Sigmoid colon (tissue), 7 donors: ENCODE measurements around the gene ALDH3A2. TPM values are rescaled to one million over a fixed set of nuclear protein-coding genes. Genes with fewer than 3 reads are reported as not detected.
"Not testable (repeated sequence)": the region's sequence is repeated elsewhere in the genome, so short reads cannot be mapped to it uniquely, and the experiment has no call there.

ENCODE experiments used
- DNase-seq: peaks from one replicate; pipeline ENCODE4 v3.0.0-alpha.2; 2019
- H3K27ac ChIP-seq, 4 donors: fragments of 200-600 bp; sonication (generic); one replicate each; pipeline ENCODE4 v1.5.1; 2016 to 2019; ENCODE audit warnings: mild to moderate bottlenecking in 1 of 4
- H3K27me3 ChIP-seq, 3 donors: fragments of 200-600 bp; sonication (generic); one replicate each; pipeline ENCODE4 v1.5.1; 2019; ENCODE audit warnings: mild to moderate bottlenecking in 1 of 3
- H3K36me3 ChIP-seq, 4 donors: fragments of 200-600 bp; sonication (generic); one replicate each; pipeline ENCODE4 v1.5.1; 2016 to 2019
- H3K4me1 ChIP-seq, 4 donors: fragments of 200-600 bp; sonication (generic); one replicate each; pipeline ENCODE4 v1.5.1; 2017 to 2019
- H3K4me3 ChIP-seq, 4 donors: fragments of 200-600 bp; sonication (generic); one replicate each; pipeline ENCODE4 v1.5.1; 2017 to 2019; ENCODE audit warnings: mild to moderate bottlenecking in 2 of 4, moderate library complexity in 1 of 4
- H3K9me3 ChIP-seq, 4 donors: fragments of 200-600 bp in 3 of 4; sonication (generic) in 3 of 4; one replicate each; pipeline versions ENCODE4 v1.5.1 to v1.6.1; 2013 to 2019
- CTCF ChIP-seq, 4 experiments: fragments of 450-650 bp in 3 of 4; fragments of 200-600 bp in 1 of 4; IDR thresholded peaks; one replicate each; pipeline ENCODE4 v1.5.1; 2016 to 2019; ENCODE audit warnings: antibody characterized with exemption in 4 of 4, mild to moderate bottlenecking in 3 of 4, moderate library complexity in 2 of 4
- EP300 ChIP-seq, 4 donors: sonication (generic); formaldehyde crosslinking; IDR thresholded peaks; one replicate each; pipeline ENCODE4 v1.6.1; 2017; ENCODE audit warnings: antibody characterized with exemption in 4 of 4
- POLR2A ChIP-seq, 2 donors: fragments of 450-650 bp; IDR thresholded peaks; one replicate each; pipeline ENCODE4 v1.6.1; 2016; ENCODE audit warnings: antibody characterized with exemption in 2 of 2, mild to moderate bottlenecking in 2 of 2, moderate library complexity in 2 of 2
- POLR2AphosphoS5 ChIP-seq, 4 donors: sonication (generic); formaldehyde crosslinking; IDR thresholded peaks; one replicate each; pipeline ENCODE4 v1.6.1; 2017; ENCODE audit warnings: antibody characterized with exemption in 4 of 4
- WGBS, 2 donors: extraction: QIAGEN DNeasy Blood & Tissue Kit; methylation state at CpG; one replicate each; pipeline ENCODE4 v1.1.7; 2013; 5-methylcytosine and 5-hydroxymethylcytosine counted together
- intact Hi-C: fragments of 100-400 bp; cut with DNase I; formaldehyde crosslinking; loops from one replicate; pipeline ENCODE4 v1.15.1; 2023
- polyA plus RNA-seq, 3 donors: library from polyadenylated mRNA; stranded (reverse); fragments of 200-250 nt; gene quantifications; one replicate each; pipeline ENCODE4 v1.2.3, GENCODE V29; 2013
- total RNA-seq, 4 donors: library from RNA; depleted of rRNA; stranded (reverse); fragments of >200 nt; gene quantifications; one replicate each; pipeline ENCODE4 v1.1.0, GENCODE V29; 2016
- donor health status: healthy with polysubstance abuse.
- donor health status: Bipolar disorder and iron deficiency.
- donor health status: healthy.

ALDH3A2 gene
- total and polyA plus RNA-seq, 7 donors, result 45.0 to 104 (median 58.6) TPM

GRCh38 chr17:19678581-19679453, 30.3 kb downstream of the ALDH3A2 start:
- DNase-seq, result no peak
- Histone ChIP-seq H3K9me3 (no peaks in the 10 kb centered on the region), H3K27ac (no peak overlapping the region), H3K36me3 (peaks cover 0 to 46% (median 0%) of the 10 kb centered on the region in 4 donors), H3K4me3 (no peak overlapping the region), H3K4me1 (no peaks in the 10 kb centered on the region), H3K27me3 (no peaks in the 10 kb centered on the region)
- TF ChIP-seq EP300 (IDR thresholded peaks at IDR 0.05) (no peak), CTCF (IDR thresholded peaks at IDR 0.05) (no peak), POLR2AphosphoS5 (IDR thresholded peaks at IDR 0.05) (no peak), POLR2A (IDR thresholded peaks at IDR 0.05) (no peak)
- intact Hi-C loops, result no loop called here
- WGBS, 2 donors, result 91% methylated on average over 18 of the region's 18 CpGs

DNA sequence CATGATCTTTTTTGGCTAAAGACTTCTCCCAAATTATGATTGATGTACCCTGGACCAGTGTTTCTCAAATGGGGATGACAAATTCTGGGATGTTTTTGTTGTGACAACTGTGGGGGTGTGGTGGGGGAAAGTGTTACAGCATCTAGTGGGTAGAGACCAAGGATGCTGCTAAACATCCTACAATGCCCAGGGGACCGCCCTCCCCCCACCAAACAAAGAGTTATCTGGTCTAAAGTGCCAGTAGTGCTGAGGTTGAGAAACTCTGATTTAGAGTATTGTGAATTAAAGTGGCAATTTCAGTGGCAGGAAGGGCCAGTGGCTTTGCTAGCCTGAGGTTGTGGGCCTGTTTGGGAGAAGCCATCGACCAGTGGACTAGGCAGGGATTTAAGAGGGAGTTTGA, 34.6 kb downstream of the ALDH3A2 start:
- no peaks in the 10 kb centered on the region for H3K4me1 ChIP-seq
- H3K4me3 ChIP-seq, result no peak overlapping the region
- intact Hi-C loops, result no loop called here
- 94 to 96% methylated on average over 2 of the region's 2 CpGs for WGBS, 2 donors
- no peak overlapping the region for H3K27ac ChIP-seq
- TF ChIP-seq POLR2A (IDR thresholded peaks at IDR 0.05) (no peak), CTCF (IDR thresholded peaks at IDR 0.05) (no peak), EP300 (IDR thresholded peaks at IDR 0.05) (no peak), POLR2AphosphoS5 (IDR thresholded peaks at IDR 0.05) (no peak)
- H3K9me3 ChIP-seq, result no peaks in the 10 kb centered on the region
- H3K36me3 ChIP-seq, result peaks cover 0 to 14% (median 0%) of the 10 kb centered on the region in 4 donors
- no peaks in the 10 kb centered on the region for H3K27me3 ChIP-seq
- DNase-seq, result no peak

DNA sequence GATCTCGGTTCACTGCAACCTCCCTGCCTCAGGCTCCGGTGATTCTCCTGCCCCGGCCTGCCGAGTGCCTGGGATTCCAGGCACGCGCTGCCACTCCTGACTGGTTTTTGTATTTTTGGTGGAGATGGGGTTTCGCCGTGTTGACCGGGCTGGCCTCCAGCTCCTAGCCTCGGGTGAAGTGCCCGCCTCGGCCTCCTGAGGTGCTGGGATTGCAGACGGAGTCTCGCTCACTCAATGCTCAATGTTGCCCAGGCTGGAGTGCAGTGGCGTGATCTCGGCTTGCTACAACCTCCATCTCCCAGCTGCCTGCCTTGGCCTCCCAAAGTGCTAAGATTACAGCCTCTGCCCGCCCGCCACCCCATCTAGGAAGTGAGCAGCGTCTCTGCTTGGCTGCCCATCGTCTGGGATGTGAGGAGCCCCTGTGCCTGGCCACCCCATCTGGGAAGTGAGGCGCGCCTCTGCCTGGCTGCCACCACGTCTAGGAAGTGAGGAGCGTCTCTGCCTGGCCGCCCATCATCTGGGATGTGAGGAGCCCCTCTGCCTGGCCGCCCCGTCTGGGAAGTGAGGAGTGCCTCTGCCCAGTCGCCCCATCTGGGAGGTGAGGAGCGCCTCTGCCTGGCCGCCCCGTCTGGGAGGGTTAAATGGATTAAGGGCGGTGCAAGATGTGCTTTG, 36.5 kb downstream of the ALDH3A2 start:
- H3K36me3 ChIP-seq, intact Hi-C loops: not testable (repeated sequence)
- 92 to 95% methylated on average over 32 of the region's 32 CpGs for WGBS, 2 donors

DNA sequence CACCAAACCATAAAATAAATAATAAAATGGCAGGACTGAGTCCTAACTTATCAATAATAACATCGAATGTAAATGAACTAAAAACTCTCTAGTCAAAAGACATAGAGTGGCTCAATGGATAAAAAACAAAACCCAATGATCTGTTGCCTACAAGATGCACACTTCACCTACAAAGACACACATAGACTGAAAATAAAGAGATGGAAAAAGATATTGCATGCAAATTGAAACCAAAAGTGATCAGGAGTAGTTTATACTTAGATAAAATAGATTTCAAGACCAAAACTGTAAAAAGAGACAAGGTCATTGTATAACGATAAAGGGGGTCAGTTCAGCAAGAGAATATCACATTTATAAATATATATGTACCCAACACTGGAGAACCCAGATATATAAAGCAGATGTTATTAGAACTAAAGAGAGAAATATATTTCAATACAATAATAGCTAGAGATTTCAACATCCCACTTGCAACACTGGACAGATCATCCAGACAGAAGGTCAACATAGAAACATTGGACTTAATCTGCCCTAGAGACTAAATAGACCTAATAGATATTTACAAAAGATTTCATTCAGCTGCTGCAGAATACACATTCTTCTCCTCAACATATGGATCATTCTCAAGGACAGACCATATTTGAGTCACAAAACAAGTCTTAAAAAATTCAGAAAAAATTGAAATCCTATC, 38.0 kb downstream of the ALDH3A2 start:
- 97 to 98% methylated on average over 2 of the region's 2 CpGs for WGBS, 2 donors
- TF ChIP-seq CTCF (IDR thresholded peaks at IDR 0.05) (no peak), EP300 (IDR thresholded peaks at IDR 0.05) (no peak), POLR2A (IDR thresholded peaks at IDR 0.05) (no peak), POLR2AphosphoS5 (IDR thresholded peaks at IDR 0.05) (no peak)

More for the DNA sequence above, 36.5 kb downstream of the ALDH3A2 start:
- not testable (repeated sequence) for H3K4me1 ChIP-seq, DNase-seq, H3K4me3 ChIP-seq, H3K27ac ChIP-seq, H3K9me3 ChIP-seq, H3K27me3 ChIP-seq

DNA sequence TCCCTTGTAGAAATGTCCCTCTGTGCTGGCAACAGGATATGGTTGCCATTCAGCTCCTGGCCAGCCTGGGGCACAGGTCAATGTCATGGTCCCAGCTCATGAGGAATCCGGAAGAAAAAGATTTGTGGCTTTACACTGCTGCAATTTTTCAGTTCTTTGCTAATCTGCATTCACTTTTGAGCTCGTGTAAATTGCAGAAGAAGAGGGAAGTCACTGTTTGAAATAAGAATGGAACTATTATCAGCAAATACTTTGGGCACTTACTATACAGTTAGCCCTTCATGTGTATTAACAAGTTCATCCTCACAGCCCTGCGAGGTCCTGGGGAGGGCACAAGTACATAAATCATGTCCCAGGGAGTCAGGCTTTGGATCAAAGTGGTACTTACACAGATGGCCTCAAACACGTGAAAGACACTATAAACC, 53.7 kb downstream of the ALDH3A2 start:
- H3K27ac ChIP-seq, result no peak overlapping the region
- peaks cover 0 to 12% (median 2%) of the 10 kb centered on the region in 4 donors for H3K4me1 ChIP-seq
- TF ChIP-seq POLR2AphosphoS5 (IDR thresholded peaks at IDR 0.05), result no peak
- no peaks in the 10 kb centered on the region for H3K27me3 ChIP-seq
- H3K9me3 ChIP-seq, result no peaks in the 10 kb centered on the region
- H3K4me3 ChIP-seq, result no peak overlapping the region
- WGBS, 2 donors, result 72 to 74% methylated on average over 4 of the region's 4 CpGs
- DNase-seq, result no peak
- no peaks in the 10 kb centered on the region for H3K36me3 ChIP-seq
- intact Hi-C loops, result no loop called here

More for the DNA sequence above, 38.0 kb downstream of the ALDH3A2 start:
- intact Hi-C loops, result no loop called here
- Histone ChIP-seq H3K27ac (no peak overlapping the region), H3K4me3 (no peak overlapping the region), H3K36me3 (no peaks in the 10 kb centered on the region), H3K27me3 (no peaks in the 10 kb centered on the region), H3K9me3 (no peaks in the 10 kb centered on the region), H3K4me1 (no peaks in the 10 kb centered on the region)
- no peak for DNase-seq
